Esophagus muscularis mucosa (tissue), 4 donors: Measurements from ENCODE around the gene KDF1.

Experiments
- CTCF ChIP-seq, 3 experiments: fragments of 200-600 bp in 2 of 3; fragments of 450-650 bp in 1 of 3; sonication (generic) in 2 of 3; IDR thresholded peaks; one replicate each; pipeline ENCODE4 v1.5.1; 2017 to 2019; ENCODE audit warnings: antibody characterized with exemption in 3 of 3, mild to moderate bottlenecking in 2 of 3, moderate library complexity in 1 of 3
- EP300 ChIP-seq: sonication (generic); formaldehyde crosslinking; IDR thresholded peaks from one replicate; pipeline ENCODE4 v1.6.1; 2017; ENCODE audit warnings: antibody characterized with exemption
- POLR2A ChIP-seq: fragments of 450-650 bp; IDR thresholded peaks from one replicate; pipeline ENCODE4 v1.6.1; 2017; ENCODE audit warnings: antibody characterized with exemption, moderate library complexity, mild to moderate bottlenecking, low read depth
- POLR2AphosphoS5 ChIP-seq, 2 donors: sonication (generic); formaldehyde crosslinking; IDR thresholded peaks; one replicate each; pipeline ENCODE4 v1.6.1; 2017; ENCODE audit warnings: antibody characterized with exemption in 2 of 2

- TF ChIP-seq POLR2A (no peak), CTCF (IDR thresholded peaks at IDR 0.05) (no peak), POLR2AphosphoS5 (IDR thresholded peaks at IDR 0.05) (no peak), EP300 (no peak)
Observed at GRCh38 chr1:26991310-26992116, 31.2 kb upstream of the KDF1 start.
